Nephron progenitor cell (in vitro differentiated cells): ENCODE measurements around the gene BRPF1.

ENCODE experiments used
- DNase-seq: peaks from one replicate; pipeline ENCODE4 v3.0.0; 2021
- H3K27ac Mint-ChIP-seq: 2 replicates; pipeline ENCODE4 v1.8.0; 2021; ENCODE audit warnings: mild to moderate bottlenecking, moderate library complexity, mixed read lengths
- H3K27me3 Mint-ChIP-seq: 2 replicates; pipeline ENCODE4 v1.8.0; 2021; ENCODE audit warnings: mild to moderate bottlenecking, low read depth, mixed read lengths; ENCODE audit not compliant: poor library complexity
- H3K36me3 Mint-ChIP-seq: 2 replicates; pipeline ENCODE4 v1.8.0; 2021; ENCODE audit warnings: low read depth, mixed read lengths
- H3K4me1 Mint-ChIP-seq: 2 replicates; pipeline ENCODE4 v1.8.0; 2021; ENCODE audit warnings: mixed read lengths
- H3K4me3 Mint-ChIP-seq: 2 replicates; pipeline ENCODE4 v1.8.0; 2021; ENCODE audit warnings: mild to moderate bottlenecking, moderate library complexity, mixed read lengths
- H3K9me3 Mint-ChIP-seq: 2 replicates; pipeline ENCODE4 v1.8.0; 2021; ENCODE audit warnings: mild to moderate bottlenecking, moderate library complexity, mixed read lengths
- CTCF ChIP-seq: fragments of 200-600 bp; sonication (generic); IDR thresholded peaks from 2 replicates; pipeline ENCODE4 v1.5.0; 2021; ENCODE audit warnings: antibody characterized with exemption

The BRPF1 gene

GRCh38 chr3:9730657-9731205 is 804 bp upstream of the BRPF1 start:
- no peak for TF ChIP-seq CTCF
- H3K4me3 Mint-ChIP-seq: peak overlapping the region; percentile 92
- H3K4me1 Mint-ChIP-seq: peaks cover 32% of the 10 kb centered on the region
- H3K36me3 Mint-ChIP-seq: peaks cover 23% of the 10 kb centered on the region
- peaks cover 14% of the 10 kb centered on the region for H3K27me3 Mint-ChIP-seq
- no peak for DNase-seq
- no peaks in the 10 kb centered on the region for H3K9me3 Mint-ChIP-seq
- H3K27ac Mint-ChIP-seq: peak overlapping the region; percentile 93

GRCh38 chr3:9732080-9732739 is 675 bp downstream of the BRPF1 start:
- Mint-ChIP-seq H3K36me3 (peaks cover 33% of the 10 kb centered on the region), H3K27me3 (peaks cover 10% of the 10 kb centered on the region), H3K4me1 (peaks cover 32% of the 10 kb centered on the region), H3K4me3 (peak overlapping the region; percentile 91), H3K27ac (peak overlapping the region; percentile 89), H3K9me3 (no peaks in the 10 kb centered on the region)
- peak; percentile 50 for DNase-seq
- no peak for TF ChIP-seq CTCF

- Mint-ChIP-seq H3K27me3 (peaks cover 10% of the 10 kb centered on the region), H3K4me1 (peaks cover 32% of the 10 kb centered on the region), H3K36me3 (peaks cover 33% of the 10 kb centered on the region), H3K27ac (peak overlapping the region; percentile 89), H3K9me3 (no peaks in the 10 kb centered on the region), H3K4me3 (peak overlapping the region; percentile 91)
- no peak for DNase-seq
- TF ChIP-seq CTCF: no peak
Measured at GRCh38 chr3:9732740-9733115, 1.2 kb downstream of the BRPF1 start.

GRCh38 chr3:9736831-9737230 is 5.3 kb downstream of the BRPF1 start:
- H3K4me3 Mint-ChIP-seq: no peak overlapping the region
- DNase-seq: no peak
- peaks cover 3% of the 10 kb centered on the region for H3K27me3 Mint-ChIP-seq
- no peak for TF ChIP-seq CTCF
- no peaks in the 10 kb centered on the region for H3K9me3 Mint-ChIP-seq
- peaks cover 59% of the 10 kb centered on the region for H3K36me3 Mint-ChIP-seq
- H3K4me1 Mint-ChIP-seq: peaks cover 18% of the 10 kb centered on the region
- H3K27ac Mint-ChIP-seq: no peak overlapping the region

GRCh38 chr3:9739181-9739580 is 7.6 kb downstream of the BRPF1 start:
- Mint-ChIP-seq H3K4me3 (no peak overlapping the region), H3K27me3 (peaks cover 3% of the 10 kb centered on the region), H3K27ac (no peak overlapping the region), H3K4me1 (no peaks in the 10 kb centered on the region), H3K36me3 (peaks cover 70% of the 10 kb centered on the region), H3K9me3 (no peaks in the 10 kb centered on the region)
- DNase-seq: no peak
- no peak for TF ChIP-seq CTCF

GRCh38 chr3:9742560-9742959 is 11.0 kb downstream of the BRPF1 start:
- Mint-ChIP-seq H3K36me3 (peaks cover 76% of the 10 kb centered on the region), H3K27me3 (no peaks in the 10 kb centered on the region), H3K4me3 (no peak overlapping the region), H3K27ac (no peak overlapping the region), H3K9me3 (no peaks in the 10 kb centered on the region), H3K4me1 (no peaks in the 10 kb centered on the region)
- TF ChIP-seq CTCF: no peak
- DNase-seq: no peak
